ENCODE measurements around the gene CTTNBP2.

GRCh38 chr7:117791877-117792780 is 81.1 kb downstream of the CTTNBP2 start:
- TF ChIP-seq, protein P1, sequence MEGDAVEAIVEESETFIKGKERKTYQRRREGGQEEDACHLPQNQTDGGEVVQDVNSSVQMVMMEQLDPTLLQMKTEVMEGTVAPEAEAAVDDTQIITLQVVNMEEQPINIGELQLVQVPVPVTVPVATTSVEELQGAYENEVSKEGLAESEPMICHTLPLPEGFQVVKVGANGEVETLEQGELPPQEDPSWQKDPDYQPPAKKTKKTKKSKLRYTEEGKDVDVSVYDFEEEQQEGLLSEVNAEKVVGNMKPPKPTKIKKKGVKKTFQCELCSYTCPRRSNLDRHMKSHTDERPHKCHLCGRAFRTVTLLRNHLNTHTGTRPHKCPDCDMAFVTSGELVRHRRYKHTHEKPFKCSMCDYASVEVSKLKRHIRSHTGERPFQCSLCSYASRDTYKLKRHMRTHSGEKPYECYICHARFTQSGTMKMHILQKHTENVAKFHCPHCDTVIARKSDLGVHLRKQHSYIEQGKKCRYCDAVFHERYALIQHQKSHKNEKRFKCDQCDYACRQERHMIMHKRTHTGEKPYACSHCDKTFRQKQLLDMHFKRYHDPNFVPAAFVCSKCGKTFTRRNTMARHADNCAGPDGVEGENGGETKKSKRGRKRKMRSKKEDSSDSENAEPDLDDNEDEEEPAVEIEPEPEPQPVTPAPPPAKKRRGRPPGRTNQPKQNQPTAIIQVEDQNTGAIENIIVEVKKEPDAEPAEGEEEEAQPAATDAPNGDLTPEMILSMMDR (conservative IDR thresholded peaks at IDR 0.05 in 1 of 2, IDR thresholded peaks at IDR 0.05 in 1 of 2; ENCODE audit: low read depth in 1 of 2, low read length in 2 of 2), result no peak
- TF ChIP-seq EZH2 (IDR thresholded peaks at IDR 0.05; ENCODE audit: low read length, missing control alignments), result no peak

Data from fibroblast of lung (primary cell).